T47D (cell line): ENCODE measurements around the gene UCK2.

Experiments used
- DNase-seq, 2 experiments: peaks; one replicate each; pipeline versions ENCODE4 v3.0.0 to v3.0.0-alpha.2; 2011 to 2012; ENCODE audit warnings: low read depth in 1 of 2, low spot score in 1 of 2
- JUND ChIP-seq: IDR thresholded peaks from 2 replicates; pipeline ENCODE4 v1.6.1; 2012; ENCODE audit warnings: low read depth
- in situ Hi-C: cut with HindIII; loops from 2 replicates; pipeline ENCODE4 v1.10.0; 2016; ENCODE audit warnings: low sequenced_read_pairs, low pct_unique_long_range_greater_than_20kb

UCK2 gene

GRCh38 chr1:165893507-165893906 lies 66.1 kb downstream of the UCK2 start:
- DNase-seq: no peak
- in situ Hi-C loops: no loop called here
- no peak for TF ChIP-seq JUND

- no peak for DNase-seq
- TF ChIP-seq JUND: no peak
- in situ Hi-C loops: no loop called here
Measured at GRCh38 chr1:165894591-165894990, 67.2 kb downstream of the UCK2 start.

DNA sequence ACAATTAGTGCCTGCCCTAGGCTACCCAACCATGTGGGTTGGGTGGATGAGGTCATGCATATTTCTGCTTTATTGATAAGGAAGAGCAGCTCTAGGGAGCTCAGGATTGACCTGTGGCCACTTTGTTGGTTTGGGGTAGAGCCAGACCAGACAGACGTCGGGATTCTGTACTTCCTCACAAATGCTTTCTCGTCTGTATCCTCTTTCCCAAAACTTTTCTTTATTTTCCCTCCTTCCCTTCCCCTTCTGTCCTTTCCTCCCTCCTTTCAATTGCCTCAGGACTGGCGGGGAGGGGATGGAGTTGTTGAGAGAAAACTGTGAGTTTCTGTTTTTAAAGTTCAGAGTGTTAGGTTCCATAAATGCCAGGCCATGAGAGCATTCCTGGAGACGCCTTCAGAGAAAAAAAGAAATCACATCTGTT lies 68.0 kb downstream of the UCK2 start:
- in situ Hi-C loops: no loop called here
- DNase-seq: no peak
- no peak for TF ChIP-seq JUND

DNA sequence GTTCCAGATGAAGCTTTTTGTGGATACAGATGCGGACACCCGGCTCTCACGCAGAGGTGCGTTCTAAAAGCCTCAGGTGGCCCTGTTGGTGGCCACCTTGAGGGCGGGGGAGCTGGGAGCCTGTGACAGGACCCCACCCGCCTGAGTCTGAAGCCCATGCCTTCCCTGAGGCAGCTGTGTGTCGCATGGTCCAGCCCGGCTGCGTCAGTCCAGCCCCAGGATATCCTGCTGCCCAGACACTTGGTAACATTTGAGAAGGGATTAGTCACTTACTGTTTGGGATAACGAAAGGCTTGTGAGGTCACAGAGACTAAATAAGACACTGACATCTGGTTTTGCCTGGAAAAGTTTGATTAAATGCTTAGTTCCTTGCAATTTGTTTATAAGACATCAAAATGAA lies 68.9 kb downstream of the UCK2 start:
- in situ Hi-C loops: no loop called here
- TF ChIP-seq JUND: no peak
- no peak for DNase-seq

GRCh38 chr1:165897326-165898303 lies 70.2 kb downstream of the UCK2 start:
- DNase-seq: no peak
- no peak for TF ChIP-seq JUND
- in situ Hi-C loops: no loop called here

DNA sequence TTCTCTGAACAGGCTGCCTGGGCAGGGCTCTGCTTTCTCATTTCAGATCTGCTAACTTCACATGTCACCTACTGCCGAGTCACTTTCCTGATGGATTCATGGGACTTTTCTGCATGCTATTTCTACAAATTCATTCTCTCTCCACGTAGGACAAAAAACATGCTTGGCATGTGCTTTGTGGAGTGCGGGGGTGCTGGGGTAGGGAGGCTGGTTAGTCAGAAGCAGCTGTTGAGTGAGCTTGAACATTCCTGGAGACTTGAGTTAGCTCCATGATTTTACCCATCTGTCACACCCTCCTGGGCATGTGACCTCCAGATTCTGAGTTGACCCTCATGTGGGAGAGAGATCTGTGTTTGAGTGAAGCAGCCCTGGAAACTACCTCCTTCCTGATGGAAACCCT lies 71.4 kb downstream of the UCK2 start:
- in situ Hi-C loops: no loop called here
- DNase-seq: no peak
- no peak for TF ChIP-seq JUND

GRCh38 chr1:165899461-165899941 lies 72.1 kb downstream of the UCK2 start:
- in situ Hi-C loops: no loop called here
- TF ChIP-seq JUND: no peak
- no peak for DNase-seq

DNA sequence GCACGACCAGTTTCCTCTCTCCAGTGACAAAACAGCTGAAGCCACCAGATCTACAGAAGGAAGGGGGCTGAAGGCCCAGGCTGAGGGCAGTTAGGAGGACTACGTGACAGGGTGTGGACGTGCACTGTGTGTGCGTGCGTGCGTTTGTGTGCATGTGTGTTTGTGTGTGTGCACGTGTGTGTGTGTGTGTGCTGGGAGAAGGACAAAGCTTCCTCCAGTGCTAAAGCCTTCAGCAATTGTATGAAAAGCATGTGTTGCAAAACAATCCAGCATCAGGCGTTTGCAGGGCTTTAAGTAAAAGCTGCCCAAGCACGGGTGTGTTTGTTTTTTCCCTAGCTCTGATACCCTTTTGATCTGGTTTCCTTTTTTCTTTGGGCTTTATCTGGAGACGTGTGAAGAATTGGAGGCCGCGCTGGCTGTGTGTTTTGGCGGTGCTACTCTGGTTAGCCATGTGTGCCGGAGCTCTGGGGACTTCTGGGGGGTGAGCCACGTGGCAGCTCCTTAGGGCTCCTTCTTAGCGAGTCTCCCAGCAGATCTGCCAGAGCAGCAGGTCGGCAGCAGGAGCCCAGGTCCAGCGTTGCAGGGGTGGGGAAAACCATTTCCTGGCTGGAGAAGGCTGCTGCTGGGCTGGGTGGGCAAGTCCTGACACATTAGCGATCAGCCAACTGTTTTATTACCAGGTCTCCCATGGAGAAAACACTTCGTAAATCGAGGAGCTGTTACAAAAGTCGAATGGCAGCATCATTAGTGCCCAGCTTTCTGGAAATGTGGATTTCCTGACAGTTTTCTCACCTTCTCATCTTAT lies 73.4 kb downstream of the UCK2 start:
- no peak for TF ChIP-seq JUND
- in situ Hi-C loops: no loop called here
- no peak for DNase-seq

DNA sequence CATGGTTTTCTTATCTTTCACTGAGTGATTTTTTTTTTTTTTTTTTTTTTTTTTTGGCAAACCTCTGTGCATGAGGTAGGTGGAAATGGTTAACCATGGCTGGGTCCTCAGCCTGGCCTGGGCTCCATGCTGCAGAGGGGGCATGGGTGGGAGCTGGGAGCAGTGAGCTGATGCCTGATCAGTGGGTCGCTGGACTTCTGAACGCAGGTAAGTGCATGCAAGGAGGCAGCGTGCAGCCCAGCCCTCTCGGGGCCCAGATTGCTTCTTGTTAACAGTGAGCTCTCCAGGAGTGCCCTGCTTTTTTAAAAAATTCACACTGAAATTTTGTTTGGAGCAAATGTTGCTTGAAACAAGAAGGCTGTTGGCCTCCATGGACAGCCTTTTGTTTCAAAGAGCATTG lies 75.2 kb downstream of the UCK2 start:
- DNase-seq: no peak
- no peak for TF ChIP-seq JUND
- in situ Hi-C loops: no loop called here

DNA sequence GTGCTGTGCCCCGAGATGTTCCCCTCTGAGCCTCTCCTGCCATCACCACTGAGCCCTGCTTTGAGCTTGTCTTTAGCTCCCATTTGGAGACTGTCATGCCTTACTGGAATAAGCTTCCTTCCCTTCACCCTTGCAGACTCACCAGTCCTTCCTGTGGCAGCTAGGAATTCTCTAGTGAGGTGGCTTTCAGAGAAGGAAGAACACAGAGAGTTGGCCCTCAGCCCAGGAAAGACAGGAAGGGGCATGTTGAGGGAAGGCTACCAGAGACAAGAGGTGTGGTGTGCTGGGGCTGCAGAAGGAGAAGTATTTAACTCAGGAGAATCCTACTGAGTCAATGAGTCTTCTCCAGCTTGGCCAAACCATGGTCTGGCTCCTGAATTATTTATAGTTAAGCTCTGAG lies 76.3 kb downstream of the UCK2 start:
- TF ChIP-seq JUND: no peak
- peak in 1 of 2 experiments; percentile 47 for DNase-seq
- in situ Hi-C loops: no loop called here

DNA sequence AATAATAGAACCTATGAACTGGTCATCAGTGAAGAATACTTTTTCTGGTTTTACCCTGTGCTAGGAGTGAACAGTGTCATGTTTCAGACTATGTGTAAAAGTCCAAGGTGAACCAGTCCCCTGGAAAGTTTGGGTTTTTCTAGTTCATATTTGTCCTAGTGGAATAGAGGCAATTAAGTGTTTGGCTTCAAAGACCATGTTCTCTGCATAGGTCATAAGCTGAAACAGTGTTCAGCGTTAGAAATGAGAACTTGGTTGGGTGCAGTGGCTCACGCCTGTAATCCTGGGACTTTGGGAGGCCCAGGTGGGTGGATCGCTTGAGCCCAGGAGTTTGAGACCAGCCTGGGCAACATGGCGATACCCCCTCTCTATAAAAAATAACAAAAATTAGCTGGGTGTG lies 77.5 kb downstream of the UCK2 start:
- no peak for TF ChIP-seq JUND
- no peak for DNase-seq
- in situ Hi-C loops: no loop called here

DNA sequence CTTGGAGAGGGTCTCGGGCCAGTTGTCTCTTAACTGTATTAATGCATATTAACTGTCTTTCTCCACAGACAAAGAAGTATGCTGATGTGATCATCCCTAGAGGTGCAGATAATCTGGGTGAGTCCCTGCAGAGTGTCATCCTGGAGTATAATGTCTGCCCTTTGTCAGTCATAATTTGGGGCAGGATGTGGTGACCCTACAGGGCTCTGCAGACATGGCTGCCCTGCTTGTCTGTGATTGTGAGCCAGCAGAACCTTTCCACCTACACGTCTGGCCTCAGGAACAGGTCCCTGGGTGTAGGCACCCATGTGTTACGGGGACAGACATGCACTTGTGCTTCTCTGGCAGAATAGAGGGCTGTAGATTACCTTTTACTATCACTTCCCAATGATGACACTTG lies 78.4 kb downstream of the UCK2 start:
- in situ Hi-C loops: no loop called here
- TF ChIP-seq JUND: no peak
- no peak for DNase-seq

DNA sequence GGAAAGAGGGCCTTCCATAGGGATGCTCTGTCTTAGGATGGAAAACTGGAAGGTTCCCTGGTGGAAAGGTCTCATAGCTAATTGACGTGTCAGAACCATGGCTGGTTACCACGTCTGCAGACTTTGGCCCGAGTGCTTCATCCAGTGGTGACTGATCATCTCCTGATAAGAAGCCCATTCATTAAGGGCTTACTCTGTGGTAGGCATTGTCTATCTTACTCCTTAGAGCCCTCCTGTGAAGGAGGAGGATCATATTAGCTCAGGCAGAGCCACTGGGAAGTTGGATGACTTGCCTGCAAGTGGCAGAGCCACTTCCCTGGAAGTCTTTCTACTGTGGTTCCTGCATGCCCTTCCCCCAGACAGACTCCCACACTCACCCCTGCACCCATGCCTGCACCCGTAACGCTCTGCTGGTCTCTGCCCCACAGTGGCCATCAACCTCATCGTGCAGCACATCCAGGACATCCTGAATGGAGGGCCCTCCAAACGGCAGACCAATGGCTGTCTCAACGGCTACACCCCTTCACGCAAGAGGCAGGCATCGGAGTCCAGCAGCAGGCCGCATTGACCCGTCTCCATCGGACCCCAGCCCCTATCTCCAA lies 79.9 kb downstream of the UCK2 start:
- in situ Hi-C loops: no loop called here
- DNase-seq: no peak
- no peak for TF ChIP-seq JUND
